Measurements from ENCODE around the gene ARHGEF3. TPM values are rescaled to one million over a fixed set of nuclear protein-coding genes. Genes with fewer than 3 reads are reported as not detected.
A peak's percentile ranks its signal among the peaks of the same experiment; 100 is the strongest.

The ARHGEF3 gene
- 10 to 100 TPM in 1 of 4 donors, 1 to 10 TPM in 3; 3.1 to 11.6 (median 5.7) TPM for total RNA-seq

- Histone ChIP-seq H3K27me3 (no peaks in the 10 kb centered on the region), H3K27ac (peak within 1 kb of the TSS; percentile 85 to 94 (median 88)), H3K9me3 (no peaks in the 10 kb centered on the region), H3K36me3 (no peaks in the 10 kb centered on the region), H3K4me1 (peaks cover 24 to 41% of the 10 kb centered on the region in 2 donors), H3K4me3 (peak within 1 kb of the TSS; percentile 84 to 90 (median 86))
- DNase-seq (peak; percentile 79), ATAC-seq (peak; percentile 86)
- TF ChIP-seq CTCF (IDR thresholded peaks at IDR 0.05 in 4 of 5, conservative IDR thresholded peaks at IDR 0.05 in 1 of 5) (peak; percentile 46 to 82 (median 67)), POLR2A (IDR thresholded peaks at IDR 0.05) (peak; percentile 91 to 94)
- in situ Hi-C loops (cut with MboI; ENCODE audit: low sequenced_read_pairs in 4 of 4), result loop anchor here in 3 of 4 donors (5.0 to 25.0 kb wide), 3 partner anchors 100 to 185 kb away; no protein-coding TSS in a partner anchor
- intact Hi-C loops (cut with DNase I; ENCODE audit: low total_unique reads), result loop anchor here (1.0 kb wide), 4 partner anchors 45 to 187 kb away; partner anchors contain the start of gene TASOR
Observed at GRCh38 chr3:56801662-56802377, at the start of gene ARHGEF3. TSS of gene ARHGEF3 (minus strand) at chr3:56801949. CDS start at chr3:56801798, 151 bp downstream.

GRCh38 chr3:56849698-56850097 lies 47.9 kb upstream of the ARHGEF3 start:
- peaks cover 0 to 2% (median 0%) of the 10 kb centered on the region in 3 donors for H3K9me3 ChIP-seq
- H3K27me3 ChIP-seq, result no peaks in the 10 kb centered on the region
- TF ChIP-seq POLR2A (IDR thresholded peaks at IDR 0.05), result no peak
- DNase-seq (no peak), ATAC-seq (no peak)
- no peaks in the 10 kb centered on the region for H3K36me3 ChIP-seq
- H3K4me3 ChIP-seq, result no peak overlapping the region
- no peaks in the 10 kb centered on the region for H3K4me1 ChIP-seq
- intact Hi-C loops (cut with DNase I; ENCODE audit: low total_unique reads), result no loop called here
- in situ Hi-C loops (cut with MboI; ENCODE audit: low sequenced_read_pairs in 4 of 4), result no loop called here
- H3K27ac ChIP-seq, result peak overlapping the region in 1 of 4 donors; percentile 42

- intact Hi-C loops (cut with DNase I; ENCODE audit: low total_unique reads) (no loop called here), in situ Hi-C loops (cut with MboI; ENCODE audit: low sequenced_read_pairs in 4 of 4) (no loop called here)
- Histone ChIP-seq H3K9me3 (peaks cover 0 to 2% (median 0%) of the 10 kb centered on the region in 3 donors), H3K36me3 (no peaks in the 10 kb centered on the region), H3K27me3 (no peaks in the 10 kb centered on the region), H3K27ac (no peak overlapping the region), H3K4me3 (no peak overlapping the region), H3K4me1 (no peaks in the 10 kb centered on the region)
- ATAC-seq, result no peak
- TF ChIP-seq POLR2A (IDR thresholded peaks at IDR 0.05) (no peak), CTCF (IDR thresholded peaks at IDR 0.05 in 4 of 5, conservative IDR thresholded peaks at IDR 0.05 in 1 of 5) (no peak)
- DNase-seq, result no peak
Observed at GRCh38 chr3:56845505-56845904, 43.8 kb upstream of the ARHGEF3 start.

- Histone ChIP-seq H3K27ac (no peak overlapping the region), H3K9me3 (peaks cover 0 to 2% (median 0%) of the 10 kb centered on the region in 3 donors), H3K4me3 (no peak overlapping the region), H3K27me3 (no peaks in the 10 kb centered on the region), H3K36me3 (no peaks in the 10 kb centered on the region), H3K4me1 (no peaks in the 10 kb centered on the region)
- ATAC-seq (no peak), DNase-seq (no peak)
- intact Hi-C loops (cut with DNase I; ENCODE audit: low total_unique reads), result no loop called here
- no peak for TF ChIP-seq POLR2A (IDR thresholded peaks at IDR 0.05)
- TF ChIP-seq CTCF (IDR thresholded peaks at IDR 0.05 in 4 of 5, conservative IDR thresholded peaks at IDR 0.05 in 1 of 5), result no peak
- in situ Hi-C loops (cut with MboI; ENCODE audit: low sequenced_read_pairs in 4 of 4), result no loop called here
Observed at GRCh38 chr3:56844536-56844935, 42.8 kb upstream of the ARHGEF3 start.
